ENCODE measurements around the gene ELMO3. TPM values are rescaled to one million over a fixed set of nuclear protein-coding genes. Genes with fewer than 3 reads are reported as not detected.

Gene ELMO3
- total and polyA plus RNA-seq, 2 of the 13 experiments (the other 11 are each of a cell fraction or from before 2014, with no cell fraction given) = 2.6 to 4.0 TPM

GRCh38 chr16:67210069-67210937 is 11.4 kb downstream of the ELMO3 start (continued):
- TF ChIP-seq, protein P1, sequence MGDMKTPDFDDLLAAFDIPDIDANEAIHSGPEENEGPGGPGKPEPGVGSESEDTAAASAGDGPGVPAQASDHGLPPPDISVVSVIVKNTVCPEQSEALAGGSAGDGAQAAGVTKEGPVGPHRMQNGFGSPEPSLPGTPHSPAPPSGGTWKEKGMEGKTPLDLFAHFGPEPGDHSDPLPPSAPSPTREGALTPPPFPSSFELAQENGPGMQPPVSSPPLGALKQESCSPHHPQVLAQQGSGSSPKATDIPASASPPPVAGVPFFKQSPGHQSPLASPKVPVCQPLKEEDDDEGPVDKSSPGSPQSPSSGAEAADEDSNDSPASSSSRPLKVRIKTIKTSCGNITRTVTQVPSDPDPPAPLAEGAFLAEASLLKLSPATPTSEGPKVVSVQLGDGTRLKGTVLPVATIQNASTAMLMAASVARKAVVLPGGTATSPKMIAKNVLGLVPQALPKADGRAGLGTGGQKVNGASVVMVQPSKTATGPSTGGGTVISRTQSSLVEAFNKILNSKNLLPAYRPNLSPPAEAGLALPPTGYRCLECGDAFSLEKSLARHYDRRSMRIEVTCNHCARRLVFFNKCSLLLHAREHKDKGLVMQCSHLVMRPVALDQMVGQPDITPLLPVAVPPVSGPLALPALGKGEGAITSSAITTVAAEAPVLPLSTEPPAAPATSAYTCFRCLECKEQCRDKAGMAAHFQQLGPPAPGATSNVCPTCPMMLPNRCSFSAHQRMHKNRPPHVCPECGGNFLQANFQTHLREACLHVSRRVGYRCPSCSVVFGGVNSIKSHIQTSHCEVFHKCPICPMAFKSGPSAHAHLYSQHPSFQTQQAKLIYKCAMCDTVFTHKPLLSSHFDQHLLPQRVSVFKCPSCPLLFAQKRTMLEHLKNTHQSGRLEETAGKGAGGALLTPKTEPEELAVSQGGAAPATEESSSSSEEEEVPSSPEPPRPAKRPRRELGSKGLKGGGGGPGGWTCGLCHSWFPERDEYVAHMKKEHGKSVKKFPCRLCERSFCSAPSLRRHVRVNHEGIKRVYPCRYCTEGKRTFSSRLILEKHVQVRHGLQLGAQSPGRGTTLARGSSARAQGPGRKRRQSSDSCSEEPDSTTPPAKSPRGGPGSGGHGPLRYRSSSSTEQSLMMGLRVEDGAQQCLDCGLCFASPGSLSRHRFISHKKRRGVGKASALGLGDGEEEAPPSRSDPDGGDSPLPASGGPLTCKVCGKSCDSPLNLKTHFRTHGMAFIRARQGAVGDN (CRISPR knock-in tag; IDR thresholded peaks at IDR 0.05) = peak; percentile 63
- TF ChIP-seq ZNF124 (CRISPR knock-in tag; IDR thresholded peaks at IDR 0.05) = no peak
- 0 out of 2 replicates have a peak, but pooled peaks have one; percentile 25 for TF ChIP-seq THAP9 (CRISPR knock-in tag; IDR thresholded peaks at IDR 0.05; ENCODE audit: borderline replicate concordance)
- TF ChIP-seq, protein P2, sequence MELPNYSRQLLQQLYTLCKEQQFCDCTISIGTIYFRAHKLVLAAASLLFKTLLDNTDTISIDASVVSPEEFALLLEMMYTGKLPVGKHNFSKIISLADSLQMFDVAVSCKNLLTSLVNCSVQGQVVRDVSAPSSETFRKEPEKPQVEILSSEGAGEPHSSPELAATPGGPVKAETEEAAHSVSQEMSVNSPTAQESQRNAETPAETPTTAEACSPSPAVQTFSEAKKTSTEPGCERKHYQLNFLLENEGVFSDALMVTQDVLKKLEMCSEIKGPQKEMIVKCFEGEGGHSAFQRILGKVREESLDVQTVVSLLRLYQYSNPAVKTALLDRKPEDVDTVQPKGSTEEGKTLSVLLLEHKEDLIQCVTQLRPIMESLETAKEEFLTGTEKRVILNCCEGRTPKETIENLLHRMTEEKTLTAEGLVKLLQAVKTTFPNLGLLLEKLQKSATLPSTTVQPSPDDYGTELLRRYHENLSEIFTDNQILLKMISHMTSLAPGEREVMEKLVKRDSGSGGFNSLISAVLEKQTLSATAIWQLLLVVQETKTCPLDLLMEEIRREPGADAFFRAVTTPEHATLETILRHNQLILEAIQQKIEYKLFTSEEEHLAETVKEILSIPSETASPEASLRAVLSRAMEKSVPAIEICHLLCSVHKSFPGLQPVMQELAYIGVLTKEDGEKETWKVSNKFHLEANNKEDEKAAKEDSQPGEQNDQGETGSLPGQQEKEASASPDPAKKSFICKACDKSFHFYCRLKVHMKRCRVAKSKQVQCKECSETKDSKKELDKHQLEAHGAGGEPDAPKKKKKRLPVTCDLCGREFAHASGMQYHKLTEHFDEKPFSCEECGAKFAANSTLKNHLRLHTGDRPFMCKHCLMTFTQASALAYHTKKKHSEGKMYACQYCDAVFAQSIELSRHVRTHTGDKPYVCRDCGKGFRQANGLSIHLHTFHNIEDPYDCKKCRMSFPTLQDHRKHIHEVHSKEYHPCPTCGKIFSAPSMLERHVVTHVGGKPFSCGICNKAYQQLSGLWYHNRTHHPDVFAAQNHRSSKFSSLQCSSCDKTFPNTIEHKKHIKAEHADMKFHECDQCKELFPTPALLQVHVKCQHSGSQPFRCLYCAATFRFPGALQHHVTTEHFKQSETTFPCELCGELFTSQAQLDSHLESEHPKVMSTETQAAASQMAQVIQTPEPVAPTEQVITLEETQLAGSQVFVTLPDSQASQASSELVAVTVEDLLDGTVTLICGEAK (IDR thresholded peaks at IDR 0.05) = no peak
- TF ChIP-seq, protein P2 (CRISPR knock-in tag; IDR thresholded peaks at IDR 0.05) = peak; percentile 57; the same call in 1 of the 2 replicates
- TF ChIP-seq RXRA (CRISPR knock-in tag; IDR thresholded peaks at IDR 0.05) = peak; percentile 86
- peak; percentile 59; the same call in 1 of the 2 replicates for TF ChIP-seq ZFX (CRISPR knock-in tag; IDR thresholded peaks at IDR 0.05; ENCODE audit: low read depth)
- no peak for TF ChIP-seq ZNF670 (CRISPR knock-in tag; IDR thresholded peaks at IDR 0.05; ENCODE audit: borderline replicate concordance)
- no peak for TF ChIP-seq NCOA2 (CRISPR knock-in tag; IDR thresholded peaks at IDR 0.05)

Measured in HepG2 (cell line).